T-cell (primary cell): ENCODE measurements around the gene TMEM35B. TPM values are rescaled to one million over a fixed set of nuclear protein-coding genes. Genes with fewer than 3 reads are reported as not detected.

Experiments
- ATAC-seq, 4 experiments: fragments of 200-7000 bp in 3 of 4; fragments of 150-1000 bp in 1 of 4; cut with Tn5 transposase; replicated peaks in 1 of 4; 1 replicate in 3 of 4; 2 replicates in 1 of 4; pipeline ENCODE4 v1.10.0; 2021; ENCODE audit warnings: moderate library complexity in 3 of 4, mild to moderate bottlenecking in 2 of 4, moderate number of reproducible peaks in 1 of 4
- CTCF ChIA-PET, 2 donors: fragments of 300-600 bp; sonication (Branson Sonifier 250); formaldehyde crosslinking; loops; one replicate each; lab custom pipeline; 2022; ENCODE audit warnings: antibody characterized with exemption in 2 of 2; lab: Charles Lee
- POLR2A ChIA-PET, 2 donors: fragments of 300-600 bp; sonication (Branson Sonifier 250); formaldehyde crosslinking; loops; one replicate each; lab custom pipeline; 2022; ENCODE audit warnings: antibody characterized with exemption in 2 of 2; lab: Charles Lee
- DNase-seq, 35 experiments: peaks; one replicate each; pipeline versions ENCODE4 v3.0.0 to v3.0.0-alpha.2; 2013 to 2023
- H3K27ac ChIP-seq: one replicate; pipeline ENCODE4 v1.5.1; 2013; ENCODE audit warnings: low read length
- H3K27me3 ChIP-seq, 2 experiments: replicated peaks in 1 of 2; 1 replicate in 1 of 2; 2 replicates in 1 of 2; pipeline versions ENCODE4 v1.6.1 to v1.7.0; 2013; ENCODE audit warnings: low read length in 1 of 2, mixed read lengths in 1 of 2; ENCODE audit not compliant: control insufficient read depth in 2 of 2, insufficient read depth in 2 of 2; ENCODE audit errors: extremely low read depth in 1 of 2
- H3K36me3 ChIP-seq, 2 donors: 1 replicate in 1 of 2; 2 replicates in 1 of 2; pipeline versions ENCODE4 v1.6.1 to v1.7.0; 2013; ENCODE audit warnings: low read length in 1 of 2; ENCODE audit not compliant: control insufficient read depth in 2 of 2, insufficient read depth in 1 of 2; ENCODE audit errors: extremely low read depth in 1 of 2
- H3K4me1 ChIP-seq, 2 experiments: 1 replicate in 1 of 2; 2 replicates in 1 of 2; pipeline versions ENCODE4 v1.6.1 to v1.7.0; 2013; ENCODE audit warnings: low read length in 2 of 2, mixed read lengths in 1 of 2; ENCODE audit not compliant: insufficient read depth in 2 of 2, control insufficient read depth in 1 of 2; ENCODE audit errors: extremely low read depth in 1 of 2
- H3K4me3 ChIP-seq, 2 donors: 1 replicate in 1 of 2; 2 replicates in 1 of 2; pipeline versions ENCODE4 v1.5.1 to v1.7.0; 2013; ENCODE audit warnings: mild to moderate bottlenecking in 2 of 2, low read length in 1 of 2, moderate library complexity in 1 of 2; ENCODE audit not compliant: control insufficient read depth in 1 of 2; ENCODE audit errors: extremely low read depth in 1 of 2
- H3K9me3 ChIP-seq: 2 replicates; pipeline ENCODE4 v1.7.0; 2013
- H3K27ac Mint-ChIP-seq, 2 donors: one replicate each; pipeline ENCODE4 v1.8.0; 2020 to 2021; ENCODE audit warnings: mild to moderate bottlenecking in 2 of 2, mixed read lengths in 2 of 2
- H3K27me3 Mint-ChIP-seq, 2 donors: one replicate each; pipeline ENCODE4 v1.8.0; 2021 to 2022; ENCODE audit warnings: mixed read lengths in 2 of 2
- H3K36me3 Mint-ChIP-seq: one replicate; pipeline ENCODE4 v1.8.0; 2021; ENCODE audit warnings: mixed read lengths
- H3K4me1 Mint-ChIP-seq, 3 donors: one replicate each; pipeline ENCODE4 v1.8.0; 2020 to 2022; ENCODE audit warnings: mixed read lengths in 3 of 3, mild to moderate bottlenecking in 1 of 3
- H3K4me3 Mint-ChIP-seq, 3 donors: one replicate each; pipeline ENCODE4 v1.8.0; 2020 to 2022; ENCODE audit warnings: mild to moderate bottlenecking in 3 of 3, mixed read lengths in 3 of 3, moderate library complexity in 3 of 3
- H3K9me3 Mint-ChIP-seq, 3 donors: one replicate each; pipeline ENCODE4 v1.8.0; 2020 to 2022; ENCODE audit warnings: mixed read lengths in 3 of 3
- WGBS: methylation state at CpG from one replicate; pipeline ENCODE4 v1.1.5; 2013; ENCODE audit warnings: missing lambda C conversion rate; ENCODE audit not compliant: insufficient coverage; 5-methylcytosine and 5-hydroxymethylcytosine counted together
- total RNA-seq, 35 experiments: library from RNA in 6 of 35; stranded (reverse) in 6 of 35; fragments of 120-200 nt in 1 of 35; gene quantifications; one replicate each; pipeline versions ENCODE4 v1.2.1 to v1.2.4 and lab custom pipeline; 2013 to 2026

Gene TMEM35B
- total RNA-seq, 5 donors from 2014 or later (not counting 1 experiment from before 2014, with no cell fraction given) = 12.4 to 51.6 (median 41.8) TPM

DNA sequence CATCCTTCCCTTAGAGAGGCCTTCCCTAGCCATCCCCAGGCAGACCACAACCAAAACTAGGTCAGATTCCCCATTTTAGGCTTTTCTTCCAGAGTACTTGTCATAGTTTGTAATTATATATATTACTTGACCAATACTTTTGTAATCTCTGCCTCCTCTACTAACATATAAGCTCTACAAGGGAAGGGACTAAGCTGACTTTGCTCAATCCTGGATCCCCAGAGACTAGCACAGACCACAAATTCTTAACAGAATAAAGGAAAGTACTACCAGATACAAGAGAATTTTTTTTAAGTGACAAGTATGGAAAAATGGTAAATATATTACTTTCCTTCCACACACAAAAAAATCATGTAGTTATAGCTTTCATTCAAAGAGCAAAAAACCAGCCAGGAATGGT is 44.6 kb upstream of the TMEM35B start:
- Histone ChIP-seq H3K4me3 (no peak overlapping the region), H3K4me1 (peaks cover 7 to 20% of the 10 kb centered on the region in 2 experiments), H3K27ac (no peak overlapping the region), H3K27me3 (no peaks in the 10 kb centered on the region), H3K36me3 (peaks cover 0 to 11% of the 10 kb centered on the region in 2 donors), H3K9me3 (no peaks in the 10 kb centered on the region)
- peaks cover 0 to 10% (median 4%) of the 10 kb centered on the region in 3 donors for H3K9me3 Mint-ChIP-seq
- H3K4me1 Mint-ChIP-seq = peaks cover 45 to 51% (median 51%) of the 10 kb centered on the region in 3 donors
- POLR2A ChIA-PET = no interaction called here
- H3K36me3 Mint-ChIP-seq = peaks cover 31% of the 10 kb centered on the region
- CTCF ChIA-PET = interaction anchor here (0.6 to 1.2 kb wide), 3 partner anchors 38 to 110 kb away, joined by 3 to 4 read pairs (median 3); partner anchors contain the start of gene TMEM35B (in 1 of the 2)
- no peak for ATAC-seq
- DNase-seq = no peak
- H3K4me3 Mint-ChIP-seq = peak overlapping the region; percentile 90 to 97 (median 96)
- H3K27me3 Mint-ChIP-seq = no peaks in the 10 kb centered on the region
- peak overlapping the region in 1 of 2 donors; percentile 63 for H3K27ac Mint-ChIP-seq

DNA sequence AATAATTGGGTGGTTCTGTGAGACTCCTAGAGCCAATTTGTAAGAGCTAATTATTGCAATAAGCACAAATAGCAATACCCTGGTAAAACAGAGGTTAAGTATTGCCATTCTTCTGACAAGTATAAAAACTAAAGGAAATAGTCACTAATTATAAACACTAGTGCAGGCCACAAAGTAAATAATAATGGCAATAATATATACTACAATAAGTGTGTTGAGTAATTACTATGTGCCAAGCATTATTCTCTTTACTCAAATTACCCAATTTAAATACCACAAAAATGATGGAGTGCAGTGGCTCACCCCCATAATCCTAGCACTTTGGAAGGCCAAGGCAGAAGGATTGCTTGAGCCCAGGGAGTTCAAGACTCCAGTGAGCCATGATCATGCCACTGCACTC is 31.3 kb upstream of the TMEM35B start:
- ChIA-PET CTCF (no interaction called here), POLR2A (no interaction called here)
- ATAC-seq (no peak), DNase-seq (no peak)
- H3K36me3 ChIP-seq = peaks cover 5 to 18% of the 10 kb centered on the region in 2 donors
- Mint-ChIP-seq H3K4me3 (no peak overlapping the region), H3K4me1 (peaks cover 0 to 2% (median 0%) of the 10 kb centered on the region in 3 donors), H3K9me3 (no peaks in the 10 kb centered on the region), H3K27me3 (no peaks in the 10 kb centered on the region), H3K36me3 (peaks cover 22% of the 10 kb centered on the region), H3K27ac (no peak overlapping the region)
- no peak overlapping the region for H3K27ac ChIP-seq
- H3K4me3 ChIP-seq = no peak overlapping the region
- H3K27me3 ChIP-seq = no peaks in the 10 kb centered on the region
- no peaks in the 10 kb centered on the region for H3K9me3 ChIP-seq
- no peaks in the 10 kb centered on the region for H3K4me1 ChIP-seq

DNA sequence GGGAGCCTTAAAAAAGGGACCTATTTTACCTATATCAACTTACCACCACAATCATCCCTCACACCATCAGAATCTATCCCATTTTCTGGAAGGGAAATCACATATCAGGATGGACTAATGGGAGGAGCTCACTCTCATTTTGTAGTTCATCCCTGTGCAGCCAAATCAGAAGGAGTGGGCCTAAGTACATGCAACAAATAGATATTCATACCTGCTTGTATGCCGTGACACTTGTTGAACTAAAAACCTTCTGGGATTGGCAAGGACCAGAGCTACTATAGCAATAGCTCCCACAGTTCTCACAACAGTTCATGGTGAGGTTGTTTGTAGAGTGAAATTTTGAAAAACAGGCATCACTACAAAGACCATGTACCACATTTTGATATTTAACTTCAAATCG is 29.3 kb upstream of the TMEM35B start:
- Histone ChIP-seq H3K4me3 (no peak overlapping the region), H3K27ac (no peak overlapping the region), H3K9me3 (no peaks in the 10 kb centered on the region), H3K36me3 (peaks cover 7 to 35% of the 10 kb centered on the region in 2 donors), H3K27me3 (no peaks in the 10 kb centered on the region), H3K4me1 (no peaks in the 10 kb centered on the region)
- ChIA-PET POLR2A (no interaction called here), CTCF (interaction anchor here (0.6 kb wide), 2 partner anchors 12 to 489 kb away, joined by 3 to 12 read pairs; no protein-coding TSS in a partner anchor)
- DNase-seq (no peak), ATAC-seq (no peak)
- Mint-ChIP-seq H3K36me3 (peaks cover 34% of the 10 kb centered on the region), H3K27me3 (no peaks in the 10 kb centered on the region), H3K9me3 (no peaks in the 10 kb centered on the region), H3K4me3 (no peak overlapping the region), H3K27ac (no peak overlapping the region), H3K4me1 (peaks cover 0 to 2% (median 0%) of the 10 kb centered on the region in 3 donors)
- WGBS = no CpG with 5 or more reads among the region's 2 CpGs

DNA sequence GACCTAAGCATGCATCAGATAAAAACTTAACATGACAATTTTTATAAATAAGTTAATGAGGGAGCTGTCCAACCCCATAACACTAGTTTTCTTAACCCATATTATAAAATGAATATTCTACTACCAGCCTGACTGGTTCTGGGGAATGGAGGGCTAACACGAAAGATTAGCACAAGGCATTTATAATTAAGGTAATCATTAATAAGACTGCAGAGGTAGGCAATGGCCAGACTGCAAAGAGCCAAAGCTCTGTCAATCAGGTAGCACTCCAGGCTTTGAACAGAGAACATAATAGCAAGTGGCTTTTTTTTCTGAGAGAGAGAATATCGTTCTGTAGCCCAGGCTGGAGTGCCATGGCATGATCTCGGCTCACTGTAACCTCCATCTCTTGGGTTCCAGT is 20.6 kb upstream of the TMEM35B start:
- Mint-ChIP-seq H3K27ac (no peak overlapping the region), H3K36me3 (peaks cover 24% of the 10 kb centered on the region), H3K9me3 (no peaks in the 10 kb centered on the region), H3K4me1 (no peaks in the 10 kb centered on the region), H3K4me3 (no peak overlapping the region), H3K27me3 (no peaks in the 10 kb centered on the region)
- no CpG with 5 or more reads among the region's 3 CpGs for WGBS
- ChIA-PET POLR2A (interaction anchor here in 1 of 2 donors (0.6 kb wide), 1 partner anchor 46 kb away, joined by 5 read pairs; no protein-coding TSS in a partner anchor), CTCF (interaction anchor here (0.6 to 1.0 kb wide), 2 partner anchors 271 to 462 kb away, joined by 3 to 6 read pairs; no protein-coding TSS in a partner anchor)
- ATAC-seq (no peak), DNase-seq (no peak)
- H3K27me3 ChIP-seq = no peaks in the 10 kb centered on the region
- H3K27ac ChIP-seq = no peak overlapping the region
- peaks cover 7 to 69% of the 10 kb centered on the region in 2 donors for H3K36me3 ChIP-seq
- no peaks in the 10 kb centered on the region for H3K4me1 ChIP-seq
- no peak overlapping the region for H3K4me3 ChIP-seq
- no peaks in the 10 kb centered on the region for H3K9me3 ChIP-seq

DNA sequence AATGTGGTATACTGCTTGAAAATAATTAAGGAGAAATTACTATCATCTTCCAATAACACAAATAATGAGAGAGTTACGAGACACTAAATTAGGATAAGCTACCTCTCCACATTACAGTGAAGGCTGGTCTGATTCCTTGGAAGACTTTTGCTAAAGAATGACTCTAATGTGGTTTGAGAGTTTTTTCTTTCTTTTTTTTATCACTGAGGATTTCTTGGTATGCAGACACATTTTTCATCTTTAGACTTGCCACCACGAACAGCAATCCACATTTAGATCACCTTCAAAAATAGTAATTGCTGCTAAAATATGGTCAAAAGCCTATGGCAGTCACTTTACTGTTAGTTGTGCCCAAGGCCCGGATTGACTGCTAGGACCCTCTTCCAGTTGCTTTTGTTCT is 16.6 kb upstream of the TMEM35B start:
- H3K36me3 Mint-ChIP-seq = peaks cover 34% of the 10 kb centered on the region
- peaks cover 0 to 49% of the 10 kb centered on the region in 2 donors for H3K36me3 ChIP-seq
- H3K4me3 Mint-ChIP-seq = no peak overlapping the region
- H3K27me3 ChIP-seq = no peaks in the 10 kb centered on the region
- no peaks in the 10 kb centered on the region for H3K9me3 ChIP-seq
- no peaks in the 10 kb centered on the region for H3K27me3 Mint-ChIP-seq
- ATAC-seq = no peak
- no peaks in the 10 kb centered on the region for H3K4me1 ChIP-seq
- no peaks in the 10 kb centered on the region for H3K4me1 Mint-ChIP-seq
- ChIA-PET POLR2A (no interaction called here), CTCF (no interaction called here)
- H3K9me3 Mint-ChIP-seq = no peaks in the 10 kb centered on the region
- DNase-seq = no peak
- H3K4me3 ChIP-seq = no peak overlapping the region
- H3K27ac ChIP-seq = no peak overlapping the region
- WGBS = no CpG with 5 or more reads among the region's 3 CpGs
- H3K27ac Mint-ChIP-seq = no peak overlapping the region

DNA sequence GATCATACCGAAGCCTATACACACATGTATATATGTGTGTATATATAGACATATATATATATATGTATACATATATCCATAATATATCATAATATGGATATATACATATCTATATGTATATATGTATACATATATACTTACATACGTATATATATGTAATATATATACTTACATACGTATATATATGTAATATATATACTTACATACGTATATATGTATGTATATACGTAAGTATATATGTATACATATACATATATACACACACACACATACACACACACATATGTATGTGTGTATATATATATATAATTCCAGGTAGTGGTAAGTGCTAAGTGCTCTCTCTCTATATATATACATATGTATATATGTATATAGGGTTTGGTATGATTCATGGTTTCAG is 9.7 kb upstream of the TMEM35B start:
- peaks cover 28% of the 10 kb centered on the region for H3K36me3 Mint-ChIP-seq
- H3K9me3 ChIP-seq = no peaks in the 10 kb centered on the region
- no peaks in the 10 kb centered on the region for H3K4me1 Mint-ChIP-seq
- ChIA-PET CTCF (no interaction called here), POLR2A (no interaction called here)
- no peaks in the 10 kb centered on the region for H3K4me1 ChIP-seq
- peaks cover 0 to 16% of the 10 kb centered on the region in 2 donors for H3K36me3 ChIP-seq
- no peaks in the 10 kb centered on the region for H3K27me3 ChIP-seq
- WGBS = no CpG with 5 or more reads among the region's 5 CpGs
- no peaks in the 10 kb centered on the region for H3K27me3 Mint-ChIP-seq
- H3K27ac Mint-ChIP-seq = no peak overlapping the region
- H3K27ac ChIP-seq = no peak overlapping the region
- no peaks in the 10 kb centered on the region for H3K9me3 Mint-ChIP-seq
- ATAC-seq (no peak), DNase-seq (no peak)
- H3K4me3 Mint-ChIP-seq = no peak overlapping the region
- H3K4me3 ChIP-seq = no peak overlapping the region

DNA sequence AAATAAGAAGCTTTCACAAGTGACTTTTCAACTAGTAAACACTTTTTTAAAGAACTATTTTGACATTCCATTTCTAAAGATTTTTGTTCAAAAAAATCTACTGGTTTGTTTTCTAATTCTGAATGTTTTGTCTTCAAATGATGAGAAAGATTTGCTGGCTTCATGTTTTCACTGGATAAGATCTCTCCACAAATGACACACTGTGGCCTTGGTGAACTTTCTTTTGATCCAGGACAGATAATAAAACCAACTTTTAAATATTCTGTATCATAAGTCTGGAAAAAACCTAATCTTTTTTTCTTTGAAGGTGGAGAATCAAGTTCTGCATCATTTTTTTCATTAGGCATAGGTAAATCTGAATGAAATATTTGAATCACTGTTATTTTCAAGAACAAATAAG is 3.4 kb upstream of the TMEM35B start:
- Histone ChIP-seq H3K4me1 (peaks cover 8 to 17% of the 10 kb centered on the region in 2 experiments), H3K9me3 (no peaks in the 10 kb centered on the region), H3K27me3 (no peaks in the 10 kb centered on the region), H3K36me3 (peaks cover 0 to 6% of the 10 kb centered on the region in 2 donors), H3K4me3 (no peak overlapping the region), H3K27ac (no peak overlapping the region)
- Mint-ChIP-seq H3K27ac (peak overlapping the region; percentile 11 to 32), H3K9me3 (no peaks in the 10 kb centered on the region), H3K27me3 (no peaks in the 10 kb centered on the region), H3K36me3 (peaks cover 12% of the 10 kb centered on the region), H3K4me3 (no peak overlapping the region), H3K4me1 (peaks cover 17 to 35% (median 26%) of the 10 kb centered on the region in 3 donors)
- ChIA-PET POLR2A (no interaction called here), CTCF (no interaction called here)
- DNase-seq (no peak), ATAC-seq (no peak)
